ENCODE data around the gene FOS. TPM values are rescaled to one million over a fixed set of nuclear protein-coding genes. Genes with fewer than 3 reads are reported as not detected.

FOS gene
- polyA plus RNA-seq, 1 donor from 2014 or later = 296 TPM

DNA sequence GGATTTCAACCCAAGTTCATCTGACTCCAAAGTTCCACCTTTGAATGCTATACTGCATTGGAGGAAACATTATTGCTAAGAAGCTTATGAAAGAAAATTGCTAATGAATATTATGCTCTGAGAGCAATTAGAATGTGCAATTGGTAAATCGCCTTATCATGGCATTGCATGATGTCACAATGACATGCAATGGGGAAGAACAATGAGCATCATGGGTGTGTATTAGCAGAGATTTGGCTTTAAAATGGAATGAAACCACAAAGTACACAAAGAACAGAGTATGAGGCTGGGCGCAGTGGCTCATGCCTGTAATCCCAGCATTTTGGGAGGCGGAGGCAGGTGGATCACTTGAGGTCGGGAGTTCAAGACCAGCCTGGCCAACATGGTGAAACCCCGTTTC, 34.7 kb downstream of the FOS start:
- Histone ChIP-seq H4K20me1 (ENCODE audit: insufficient read depth) (no peaks in the 10 kb centered on the region), H2AFZ (ENCODE audit: low read depth, low read length) (no peak overlapping the region), H3K27me3 (ENCODE audit: insufficient read depth, low read depth, low read length) (no peaks in the 10 kb centered on the region), H3K27ac (ENCODE audit: low read length) (no peak overlapping the region), H3K9me2 (ENCODE audit: insufficient read depth, low read length) (no peaks in the 10 kb centered on the region), H3K9me3 (ENCODE audit: low read length) (no peaks in the 10 kb centered on the region), H3K79me2 (replicated peaks; ENCODE audit: insufficient read depth, low read length) (no peaks in the 10 kb centered on the region), H3K9ac (ENCODE audit: low read length) (no peak overlapping the region), H3K4me2 (ENCODE audit: low read length) (no peak overlapping the region), H3F3A (ENCODE audit: insufficient read depth, low read length, poor library complexity, severe bottlenecking) (no peaks in the 10 kb centered on the region), H3K36me3 (ENCODE audit: insufficient read depth, low read length) (no peaks in the 10 kb centered on the region), H3K4me3 (ENCODE audit: low read length) (no peak overlapping the region)
- no peak for TF ChIP-seq REST (IDR thresholded peaks at IDR 0.05; ENCODE audit: borderline replicate concordance)
- no peak for TF ChIP-seq SMC3 (conservative IDR thresholded peaks at IDR 0.05; ENCODE audit: poor library complexity)
- TF ChIP-seq EP300 (conservative IDR thresholded peaks at IDR 0.05; ENCODE audit: poor library complexity, severe bottlenecking) = no peak
- TF ChIP-seq MXI1 (conservative IDR thresholded peaks at IDR 0.05; ENCODE audit: poor library complexity, severe bottlenecking) = no peak
- TF ChIP-seq, protein P1, sequence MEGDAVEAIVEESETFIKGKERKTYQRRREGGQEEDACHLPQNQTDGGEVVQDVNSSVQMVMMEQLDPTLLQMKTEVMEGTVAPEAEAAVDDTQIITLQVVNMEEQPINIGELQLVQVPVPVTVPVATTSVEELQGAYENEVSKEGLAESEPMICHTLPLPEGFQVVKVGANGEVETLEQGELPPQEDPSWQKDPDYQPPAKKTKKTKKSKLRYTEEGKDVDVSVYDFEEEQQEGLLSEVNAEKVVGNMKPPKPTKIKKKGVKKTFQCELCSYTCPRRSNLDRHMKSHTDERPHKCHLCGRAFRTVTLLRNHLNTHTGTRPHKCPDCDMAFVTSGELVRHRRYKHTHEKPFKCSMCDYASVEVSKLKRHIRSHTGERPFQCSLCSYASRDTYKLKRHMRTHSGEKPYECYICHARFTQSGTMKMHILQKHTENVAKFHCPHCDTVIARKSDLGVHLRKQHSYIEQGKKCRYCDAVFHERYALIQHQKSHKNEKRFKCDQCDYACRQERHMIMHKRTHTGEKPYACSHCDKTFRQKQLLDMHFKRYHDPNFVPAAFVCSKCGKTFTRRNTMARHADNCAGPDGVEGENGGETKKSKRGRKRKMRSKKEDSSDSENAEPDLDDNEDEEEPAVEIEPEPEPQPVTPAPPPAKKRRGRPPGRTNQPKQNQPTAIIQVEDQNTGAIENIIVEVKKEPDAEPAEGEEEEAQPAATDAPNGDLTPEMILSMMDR (IDR thresholded peaks at IDR 0.05; ENCODE audit: poor library complexity, severe bottlenecking) = no peak
- no peak for TF ChIP-seq TAF1 (IDR thresholded peaks at IDR 0.05; ENCODE audit: low read depth)
- no peak for TF ChIP-seq EZH2 (IDR thresholded peaks at IDR 0.05; ENCODE audit: borderline replicate concordance, insufficient read depth, low read length, poor library complexity, severe bottlenecking)

DNA sequence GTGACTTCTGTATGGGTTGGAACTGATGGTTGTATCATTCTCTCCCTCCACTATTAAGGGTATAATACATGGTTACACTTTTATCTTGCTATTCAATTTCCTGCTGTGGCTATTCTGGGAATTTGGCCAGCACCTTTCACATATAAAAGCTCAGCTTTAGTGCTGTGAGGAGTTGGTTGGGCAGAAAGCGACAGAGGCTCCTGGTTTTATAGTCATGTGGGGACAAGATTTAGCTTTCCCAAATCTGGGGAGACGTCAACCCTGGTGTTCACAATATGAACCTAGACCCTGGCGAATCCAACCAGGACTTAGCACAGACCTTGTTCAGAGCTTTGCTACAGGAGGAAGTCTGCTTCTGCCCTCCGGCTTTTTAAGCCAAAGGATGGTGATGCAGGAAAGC, 36.5 kb downstream of the FOS start:
- TF ChIP-seq TAF1 (IDR thresholded peaks at IDR 0.05; ENCODE audit: low read depth) (no peak), SMC3 (conservative IDR thresholded peaks at IDR 0.05; ENCODE audit: poor library complexity) (no peak), REST (IDR thresholded peaks at IDR 0.05; ENCODE audit: borderline replicate concordance) (no peak), POLR2AphosphoS5 (IDR thresholded peaks at IDR 0.05) (no peak), EZH2 (IDR thresholded peaks at IDR 0.05; ENCODE audit: borderline replicate concordance, insufficient read depth, low read length, poor library complexity, severe bottlenecking) (no peak), RAD21 (conservative IDR thresholded peaks at IDR 0.05) (no peak), MXI1 (conservative IDR thresholded peaks at IDR 0.05; ENCODE audit: poor library complexity, severe bottlenecking) (no peak), EP300 (conservative IDR thresholded peaks at IDR 0.05; ENCODE audit: poor library complexity, severe bottlenecking) (no peak)
- TF ChIP-seq, protein P1 (IDR thresholded peaks at IDR 0.05; ENCODE audit: poor library complexity, severe bottlenecking) = no peak
- no peaks in the 10 kb centered on the region for H3K9me2 ChIP-seq (ENCODE audit: insufficient read depth, low read length)
- no peaks in the 10 kb centered on the region for H3K79me2 ChIP-seq (replicated peaks; ENCODE audit: insufficient read depth, low read length)
- no peaks in the 10 kb centered on the region for H3F3A ChIP-seq (ENCODE audit: insufficient read depth, low read length, poor library complexity, severe bottlenecking)
- no peaks in the 10 kb centered on the region for H3K27me3 ChIP-seq (ENCODE audit: insufficient read depth, low read depth, low read length)
- no peak overlapping the region for H3K27ac ChIP-seq (ENCODE audit: low read length)
- no peaks in the 10 kb centered on the region for H3K9me3 ChIP-seq (ENCODE audit: low read length)
- H3K9ac ChIP-seq (ENCODE audit: low read length) = no peak overlapping the region
- H3K4me3 ChIP-seq (ENCODE audit: low read length) = no peak overlapping the region
- no peaks in the 10 kb centered on the region for H4K20me1 ChIP-seq (ENCODE audit: insufficient read depth)
- H3K36me3 ChIP-seq (ENCODE audit: insufficient read depth, low read length) = no peaks in the 10 kb centered on the region
- H2AFZ ChIP-seq (ENCODE audit: low read depth, low read length) = no peak overlapping the region
- H3K4me2 ChIP-seq (ENCODE audit: low read length) = no peak overlapping the region
